ENCODE data around the gene CHD1.

CHD1 gene

GRCh38 chr5:98905857-98906688 lies 22.7 kb downstream of the CHD1 start:
- no peak overlapping the region for H3K4me3 ChIP-seq (ENCODE audit: low read depth, low read length)
- no peak for TF ChIP-seq CTCF (IDR thresholded peaks at IDR 0.05; ENCODE audit: low read depth, low read length, missing control alignments)
- in situ Hi-C loops (cut with HindIII; ENCODE audit: low sequenced_read_pairs): no loop called here
- DNase-seq (ENCODE audit: low read depth): peak; percentile 52

GRCh38 chr5:98904780-98905179 lies 24.0 kb downstream of the CHD1 start:
- H3K4me3 ChIP-seq (ENCODE audit: low read depth, low read length): no peak overlapping the region
- in situ Hi-C loops (cut with HindIII; ENCODE audit: low sequenced_read_pairs): no loop called here
- DNase-seq (ENCODE audit: low read depth): no peak
- no peak for TF ChIP-seq CTCF (IDR thresholded peaks at IDR 0.05; ENCODE audit: low read depth, low read length, missing control alignments)

GRCh38 chr5:98902733-98903132 lies 26.1 kb downstream of the CHD1 start:
- H3K4me3 ChIP-seq (ENCODE audit: low read depth, low read length): no peak overlapping the region
- peak; percentile 13 for DNase-seq (ENCODE audit: low read depth)
- in situ Hi-C loops (cut with HindIII; ENCODE audit: low sequenced_read_pairs): no loop called here
- TF ChIP-seq CTCF (IDR thresholded peaks at IDR 0.05; ENCODE audit: low read depth, low read length, missing control alignments): no peak

- no peak for TF ChIP-seq CTCF (IDR thresholded peaks at IDR 0.05; ENCODE audit: low read depth, low read length, missing control alignments)
- H3K4me3 ChIP-seq (ENCODE audit: low read depth, low read length): no peak overlapping the region
- in situ Hi-C loops (cut with HindIII; ENCODE audit: low sequenced_read_pairs): no loop called here
- DNase-seq (ENCODE audit: low read depth): no peak
Observed at GRCh38 chr5:98899456-98899855, 29.4 kb downstream of the CHD1 start.

- TF ChIP-seq CTCF (IDR thresholded peaks at IDR 0.05; ENCODE audit: low read depth, low read length, missing control alignments): no peak
- in situ Hi-C loops (cut with HindIII; ENCODE audit: low sequenced_read_pairs): no loop called here
- no peak overlapping the region for H3K4me3 ChIP-seq (ENCODE audit: low read depth, low read length)
- DNase-seq (ENCODE audit: low read depth): no peak
Observed at GRCh38 chr5:98898743-98899142, 30.1 kb downstream of the CHD1 start.

GRCh38 chr5:98891591-98891990 lies 37.2 kb downstream of the CHD1 start:
- no peak for DNase-seq (ENCODE audit: low read depth)
- in situ Hi-C loops (cut with HindIII; ENCODE audit: low sequenced_read_pairs): no loop called here
- no peak overlapping the region for H3K4me3 ChIP-seq (ENCODE audit: low read depth, low read length)
- TF ChIP-seq CTCF (IDR thresholded peaks at IDR 0.05; ENCODE audit: low read depth, low read length, missing control alignments): no peak

Measured in astrocyte of the cerebellum (primary cell).